GM18519 (cell line): Measurements from ENCODE around the gene CASTOR1.

Experiments used
- ATAC-seq: cut with Tn5 transposase; IDR thresholded peaks from one replicate; pipeline ENCODE4 v1.9.1; 2021; ENCODE audit warnings: mild to moderate bottlenecking, moderate library complexity; ENCODE audit not compliant: unreplicated experiment, low FRiP score

The CASTOR1 gene

DNA sequence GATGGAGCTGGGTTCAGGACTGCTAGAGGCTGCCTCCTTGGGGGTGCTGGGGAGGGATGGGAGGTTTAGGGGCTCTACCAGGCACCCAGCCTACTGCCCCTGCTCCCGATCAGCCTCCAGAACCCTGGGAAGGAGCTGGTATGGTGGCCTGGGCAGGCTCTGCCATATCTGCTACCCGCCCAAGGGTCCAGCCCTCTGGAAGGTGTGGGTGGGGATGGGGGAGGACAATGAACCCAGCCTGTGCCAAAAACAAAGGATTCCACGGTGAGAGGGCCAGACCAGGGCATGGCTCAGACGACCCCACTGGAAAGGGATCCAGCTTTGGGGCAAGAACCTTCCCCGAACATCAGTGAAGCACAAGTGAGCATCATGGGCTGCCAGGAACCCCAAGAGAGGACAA, 3.0 kb downstream of the CASTOR1 start:
- no peak for ATAC-seq

DNA sequence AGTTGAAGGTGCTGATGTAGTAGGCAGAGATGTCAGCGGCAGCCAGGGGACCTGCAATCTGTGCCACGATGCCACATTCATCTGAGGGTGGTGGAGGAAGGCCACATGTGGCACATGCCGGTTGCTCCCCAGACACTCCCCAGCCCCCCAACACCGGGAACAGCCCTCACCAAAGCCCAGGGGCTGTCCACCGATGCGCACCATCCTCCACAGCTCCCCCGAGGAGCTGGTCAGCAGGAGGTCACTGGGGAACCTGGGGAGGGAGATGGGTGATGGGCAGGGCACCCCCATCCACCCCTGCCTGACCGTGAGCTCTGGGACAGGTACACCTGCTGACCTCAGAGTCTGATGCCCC, 3.5 kb downstream of the CASTOR1 start:
- no peak for ATAC-seq

DNA sequence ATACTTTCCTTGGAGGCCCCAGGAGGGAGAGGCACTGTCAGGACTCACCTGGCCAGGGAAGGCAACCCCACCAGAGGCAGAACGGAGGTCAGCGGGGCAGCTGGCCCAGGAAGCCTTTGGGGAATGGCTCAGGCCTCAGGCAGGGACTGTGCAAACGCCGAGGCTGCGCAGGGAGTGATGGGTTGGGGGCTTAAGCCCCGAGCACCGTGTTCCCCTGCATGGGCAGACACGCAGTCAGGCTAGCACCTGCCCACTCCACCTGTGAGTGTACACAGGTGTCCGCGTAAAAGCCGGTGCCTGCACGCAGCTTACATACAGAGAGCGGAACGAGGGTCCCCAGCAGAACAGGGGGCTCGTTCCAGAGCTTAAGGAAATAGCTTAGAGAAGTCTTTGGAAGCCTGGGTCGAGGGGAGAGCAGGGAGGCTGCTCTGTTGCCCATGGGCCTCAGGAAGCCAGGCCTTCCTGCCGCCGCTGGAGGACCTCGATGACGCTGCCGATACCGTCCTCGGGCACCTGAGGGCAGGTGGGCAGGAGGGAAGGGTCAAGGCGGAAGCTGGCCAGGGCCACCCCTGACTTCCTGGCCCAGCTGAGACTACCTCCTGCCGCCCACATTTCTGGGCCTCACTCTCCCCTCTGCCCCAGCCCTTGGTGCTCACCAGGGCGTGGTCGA, 4.0 kb downstream of the CASTOR1 start:
- no peak for ATAC-seq

DNA sequence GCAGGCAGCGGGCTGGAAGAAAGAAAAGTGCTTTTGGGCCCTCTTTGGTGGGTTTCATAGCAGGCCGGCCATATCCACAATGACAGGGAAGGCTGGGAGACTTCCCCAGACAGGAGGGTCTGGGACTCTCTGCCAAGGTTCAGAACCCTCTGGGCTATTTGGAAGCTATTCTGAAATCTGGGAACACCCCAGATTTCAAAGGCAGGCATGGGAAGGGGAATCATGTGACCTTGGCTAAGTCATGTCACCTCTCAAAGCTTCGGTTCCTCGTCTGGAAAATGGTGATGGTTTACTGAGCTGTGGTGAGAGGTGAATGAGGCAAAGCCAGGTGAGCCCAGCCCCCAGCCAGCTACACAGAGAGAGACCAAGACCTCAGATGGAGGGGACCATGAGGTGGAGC, 4.6 kb downstream of the CASTOR1 start:
- ATAC-seq = no peak

DNA sequence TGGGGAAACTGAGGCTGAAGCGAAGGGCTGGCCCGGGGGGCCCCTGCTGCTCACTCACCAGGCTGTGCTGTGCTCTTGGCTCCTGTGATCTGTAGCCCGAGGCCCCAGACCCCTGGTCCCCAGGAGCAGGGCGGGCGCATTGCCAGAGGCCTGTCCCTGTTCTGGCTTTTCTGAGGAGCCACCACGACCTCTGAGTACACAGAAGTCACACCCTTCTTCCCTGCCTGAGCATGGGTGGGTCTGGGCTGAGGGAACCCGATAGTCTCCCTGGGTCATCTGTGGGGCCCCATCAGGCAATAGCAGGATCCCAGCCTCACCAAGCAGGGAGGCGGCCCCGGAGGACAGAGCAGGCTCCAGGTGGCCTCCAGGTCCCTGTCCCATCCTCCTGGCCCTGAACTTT, 5.1 kb downstream of the CASTOR1 start:
- no peak for ATAC-seq

DNA sequence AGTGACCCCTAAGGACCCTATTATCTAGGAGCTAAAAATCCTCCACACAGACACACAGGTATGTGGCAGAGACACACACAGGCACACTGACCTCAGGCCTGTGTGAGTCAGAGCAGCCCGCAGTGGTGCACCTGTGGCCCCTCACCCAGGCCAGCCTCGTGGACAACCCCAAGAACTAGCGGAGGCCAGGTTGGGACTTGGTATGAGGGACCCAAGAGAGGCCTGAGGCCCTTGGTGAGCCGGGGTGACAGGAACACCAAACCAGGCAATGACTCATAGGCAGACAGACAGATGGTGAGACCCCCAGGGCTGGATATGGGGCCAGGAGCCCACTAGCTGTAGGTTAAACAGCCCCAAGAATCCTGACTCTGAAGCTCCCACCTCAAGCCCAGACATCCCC, 6.0 kb downstream of the CASTOR1 start:
- ATAC-seq = no peak

DNA sequence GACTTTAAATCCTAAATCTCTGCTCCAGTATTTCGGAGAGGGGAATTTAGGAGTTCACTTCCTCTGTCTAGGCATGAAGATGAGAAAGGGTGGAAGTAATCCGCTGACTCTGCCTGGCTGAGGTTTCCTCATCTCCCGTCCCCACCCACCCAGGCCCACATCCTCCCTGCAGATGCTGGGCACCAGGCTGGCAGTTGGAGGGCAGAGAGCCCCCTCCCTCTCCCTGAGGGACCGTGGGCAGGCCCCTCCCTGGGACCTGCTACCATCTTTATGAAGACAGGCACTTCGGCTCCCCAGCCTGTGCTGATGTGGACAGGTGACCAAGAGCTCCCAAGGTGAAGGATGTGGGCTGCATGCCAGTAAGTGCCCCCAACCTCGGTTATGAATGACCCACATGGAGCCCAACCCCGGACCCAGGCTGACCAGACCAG, 6.7 kb downstream of the CASTOR1 start:
- ATAC-seq = no peak

DNA sequence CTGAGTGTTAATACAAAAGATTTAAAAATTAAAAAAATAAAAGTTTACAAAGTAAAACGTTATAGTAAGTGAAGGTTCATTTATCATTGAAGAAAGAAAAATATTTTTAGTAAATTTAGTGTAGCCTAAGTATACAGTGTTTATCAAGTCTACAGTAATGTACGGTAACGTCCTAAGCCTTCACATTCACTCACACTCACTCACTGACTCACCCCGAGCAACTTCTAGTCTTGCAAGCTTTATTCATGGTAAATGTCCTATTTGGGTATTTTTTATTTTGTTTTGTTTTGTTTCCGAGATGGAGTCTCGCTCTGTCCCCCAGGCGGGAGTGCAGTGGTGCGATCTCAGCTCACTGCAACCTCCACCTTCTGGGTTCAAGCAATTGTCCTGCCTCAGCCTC, 8.8 kb downstream of the CASTOR1 start:
- no peak for ATAC-seq

DNA sequence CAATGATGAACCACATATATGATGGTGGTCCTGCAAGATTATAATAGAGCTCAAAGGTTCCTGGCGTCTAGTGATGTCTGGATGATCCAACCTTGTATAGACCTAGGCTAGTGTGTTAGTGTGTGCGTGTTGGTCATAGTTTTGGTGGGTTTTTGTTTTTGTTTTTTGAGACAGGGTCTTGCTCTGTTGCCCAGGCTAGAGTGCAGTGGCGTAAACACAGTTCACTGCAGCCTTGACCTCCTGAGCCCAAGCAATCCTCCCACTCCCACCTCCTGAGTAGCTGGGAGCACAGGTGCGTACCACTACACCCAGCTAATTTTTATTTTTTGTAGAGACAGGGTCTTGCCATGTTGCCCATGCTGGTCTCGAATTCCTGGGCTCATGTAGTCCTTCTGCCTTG, 9.4 kb downstream of the CASTOR1 start:
- ATAC-seq = no peak

DNA sequence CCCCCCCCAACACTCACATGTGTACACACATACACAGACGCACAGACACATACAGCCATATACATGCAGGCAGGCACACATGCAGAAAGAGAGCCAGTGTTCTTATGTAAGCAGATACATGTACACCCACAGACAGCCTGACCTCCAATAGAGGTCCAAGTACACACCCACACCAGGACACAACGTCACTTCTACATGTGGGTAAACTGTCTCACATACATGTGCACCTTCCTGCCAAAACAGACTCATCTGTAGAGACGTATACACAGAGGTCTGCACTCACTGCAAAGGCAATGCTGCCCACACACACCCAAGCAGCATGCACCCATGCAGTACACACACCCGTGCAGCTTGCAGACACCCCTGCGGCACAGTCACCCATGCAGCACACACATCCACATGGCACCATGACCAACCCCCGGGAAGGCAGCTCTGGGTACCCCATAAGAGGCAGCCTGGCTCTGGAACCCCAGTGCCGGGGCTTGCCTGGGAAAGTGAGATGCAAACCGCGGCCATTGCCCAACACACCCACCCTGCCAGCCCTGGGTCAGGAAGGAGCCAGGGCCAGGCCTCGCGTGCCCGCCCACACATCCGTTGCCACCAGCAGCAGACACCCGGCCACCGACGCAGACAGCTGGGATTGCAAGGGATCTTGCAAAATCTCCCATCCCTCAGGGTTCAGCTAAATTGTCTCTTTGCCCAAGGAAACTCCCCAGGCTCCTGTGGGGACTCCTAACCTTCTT, 10.1 kb downstream of the CASTOR1 start:
- no peak for ATAC-seq

DNA sequence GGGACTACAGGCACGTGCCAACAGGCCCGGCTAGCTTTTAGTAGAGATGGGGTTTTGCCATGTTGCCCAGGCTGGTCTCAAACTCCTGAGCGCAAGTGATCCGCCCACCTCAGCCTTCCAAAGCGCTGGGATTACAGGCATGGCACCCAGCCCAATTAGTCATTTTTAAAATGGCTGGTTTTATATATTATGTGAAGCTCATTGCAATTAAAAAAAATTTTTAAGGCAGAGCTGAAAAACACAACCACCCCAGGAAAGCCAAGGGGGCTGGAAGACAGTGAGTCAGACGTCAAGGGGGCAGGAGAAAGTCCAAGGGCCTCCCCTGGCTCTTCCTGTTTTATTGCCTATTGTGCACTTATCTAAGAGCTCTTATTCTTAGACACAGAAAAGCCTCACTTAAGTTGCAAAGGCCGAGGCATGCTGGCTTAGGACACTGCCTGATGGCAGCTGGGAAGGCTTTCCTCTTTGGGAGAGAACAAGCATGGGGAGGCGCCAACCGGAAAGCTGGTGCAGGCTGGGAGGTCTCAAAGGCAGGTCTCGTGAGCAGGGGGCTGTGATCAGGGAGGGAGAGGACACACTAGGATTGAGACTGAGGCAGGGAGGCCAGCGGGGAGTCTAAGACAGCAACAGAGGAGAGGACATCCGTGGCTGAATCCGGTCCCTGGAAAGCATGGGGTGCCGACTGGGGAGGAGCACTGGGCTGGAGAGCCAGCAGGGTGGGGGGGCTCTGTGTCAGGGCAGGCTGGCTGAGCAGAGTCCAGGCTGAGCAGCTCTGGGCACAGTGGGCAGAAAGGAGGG, 11.6 kb downstream of the CASTOR1 start:
- no peak for ATAC-seq

DNA sequence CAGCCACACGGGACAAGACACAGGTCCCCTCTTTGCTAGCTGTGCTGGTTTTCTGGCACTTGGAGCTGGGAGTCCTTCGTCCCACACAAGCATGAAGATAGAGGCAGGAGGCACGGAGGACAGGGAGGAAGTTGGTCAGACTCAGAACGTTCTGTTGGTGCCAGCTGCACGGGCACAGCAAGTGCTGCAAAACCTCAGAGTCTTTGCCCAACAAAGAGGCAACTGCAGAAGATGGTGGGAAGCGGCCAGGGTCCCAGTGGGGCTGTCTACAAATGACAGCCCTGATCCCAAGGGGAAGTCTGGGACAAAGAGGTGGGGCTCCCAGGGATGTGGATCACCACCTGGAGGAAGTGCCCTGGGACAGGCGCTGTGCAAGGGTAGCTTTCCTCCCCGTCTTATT, 13.3 kb downstream of the CASTOR1 start:
- ATAC-seq = no peak

DNA sequence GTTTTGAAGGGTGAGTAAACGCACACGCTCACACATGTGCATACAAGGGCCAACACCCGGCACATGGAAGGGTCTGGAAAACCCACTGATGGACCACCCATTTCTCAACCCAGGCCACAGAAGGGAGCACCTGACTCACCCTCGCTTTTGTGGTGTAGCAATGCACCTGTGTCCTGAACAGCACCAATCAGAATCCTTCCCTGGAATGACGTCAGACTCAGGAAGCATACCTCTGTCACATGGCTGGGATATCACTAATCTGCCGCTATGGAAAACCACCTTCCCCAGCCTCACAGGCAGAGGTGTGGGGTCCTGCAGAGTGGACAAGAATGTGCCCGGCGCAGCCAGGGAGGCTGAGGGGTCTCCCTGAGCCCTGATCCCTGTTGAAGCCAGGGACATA, 13.7 kb downstream of the CASTOR1 start:
- ATAC-seq = no peak

DNA sequence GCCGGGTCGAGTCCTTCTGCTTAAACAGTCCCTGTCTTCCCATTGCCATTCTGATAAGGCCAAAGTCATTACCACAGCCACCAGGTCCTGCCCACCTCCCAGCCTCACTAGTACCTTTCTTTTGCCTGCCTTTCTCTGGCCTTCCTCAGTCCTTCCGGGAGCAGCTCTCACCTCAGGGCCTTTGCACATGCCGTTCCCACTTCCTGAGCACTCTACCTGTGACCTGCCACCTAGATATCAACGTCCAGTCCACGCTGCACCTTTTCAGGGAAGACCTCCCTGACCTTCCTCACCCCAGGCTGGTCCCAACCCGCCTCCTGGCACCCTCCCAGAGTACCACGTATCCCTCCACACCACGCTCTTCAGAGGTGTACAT, 14.9 kb downstream of the CASTOR1 start:
- ATAC-seq = no peak

DNA sequence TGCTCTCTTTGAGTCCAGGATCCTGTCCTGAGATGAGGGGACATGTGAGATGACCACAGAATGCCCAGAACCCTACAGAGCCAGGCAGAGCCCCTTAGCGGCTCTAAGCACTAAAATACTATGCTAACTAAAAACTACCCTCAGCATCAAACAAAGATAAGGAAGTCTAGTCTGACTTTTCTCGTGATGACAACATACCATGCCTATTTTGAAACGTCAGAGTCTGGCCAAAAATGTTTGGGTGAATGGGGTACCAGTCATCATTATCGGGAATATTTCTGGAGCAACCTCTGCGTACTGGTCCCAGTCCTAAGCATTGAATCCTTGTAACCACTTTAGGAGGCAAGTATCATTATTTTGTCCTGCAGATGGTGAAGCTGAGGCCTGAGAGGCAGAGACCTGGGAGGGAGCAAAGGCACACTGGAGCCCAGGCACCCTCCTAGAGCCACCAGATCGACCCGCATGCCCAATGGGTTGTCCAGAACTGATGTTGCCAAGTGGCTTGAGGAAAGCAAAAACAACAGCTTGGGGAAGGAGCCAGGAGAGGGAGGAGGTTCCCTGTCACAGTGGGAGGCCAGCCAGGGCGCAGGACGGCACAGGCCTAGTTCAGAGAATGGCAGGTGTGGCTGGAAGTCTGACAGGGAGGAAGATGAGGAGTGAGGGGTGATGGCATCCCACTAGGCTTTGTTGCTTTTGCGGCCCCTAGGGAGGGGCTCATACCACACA, 15.4 kb downstream of the CASTOR1 start:
- ATAC-seq = no peak

DNA sequence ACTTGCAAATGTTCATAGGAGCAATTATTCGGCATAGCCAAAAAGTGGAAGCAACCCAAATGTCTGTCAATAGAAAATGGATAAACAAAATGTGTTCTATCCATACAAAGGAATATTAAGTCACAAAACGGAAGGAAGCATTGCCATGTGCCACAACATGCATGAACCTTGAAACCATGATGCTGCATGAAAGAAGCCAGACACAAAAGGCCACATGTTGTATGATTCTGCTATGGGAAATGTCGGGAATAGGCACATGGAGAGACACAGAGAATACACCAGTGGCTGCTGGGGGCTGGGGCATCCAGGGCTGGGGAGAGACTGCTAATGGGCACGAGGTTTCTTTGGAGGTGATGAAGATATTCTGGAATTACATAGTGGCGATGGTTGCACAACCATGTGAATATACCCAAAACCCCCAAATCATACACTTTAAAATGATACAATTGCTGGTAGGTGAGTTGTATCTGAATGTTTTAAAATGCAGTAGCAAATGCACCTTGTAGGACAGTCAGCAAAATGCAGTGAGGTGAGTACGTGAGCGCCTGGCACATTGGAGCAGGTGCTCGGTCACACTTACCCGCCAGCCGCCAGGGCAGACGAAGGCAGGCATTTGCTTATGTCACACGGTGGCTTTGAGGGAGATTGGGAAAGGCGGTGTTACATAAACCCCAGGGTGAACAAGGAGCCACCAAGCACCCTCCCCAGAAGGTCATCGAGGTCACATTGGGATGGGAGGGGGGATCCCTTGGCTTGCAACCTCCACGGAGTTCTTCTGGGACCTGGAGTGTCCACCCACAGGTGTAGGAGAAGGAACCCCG, 16.3 kb downstream of the CASTOR1 start:
- no peak for ATAC-seq

DNA sequence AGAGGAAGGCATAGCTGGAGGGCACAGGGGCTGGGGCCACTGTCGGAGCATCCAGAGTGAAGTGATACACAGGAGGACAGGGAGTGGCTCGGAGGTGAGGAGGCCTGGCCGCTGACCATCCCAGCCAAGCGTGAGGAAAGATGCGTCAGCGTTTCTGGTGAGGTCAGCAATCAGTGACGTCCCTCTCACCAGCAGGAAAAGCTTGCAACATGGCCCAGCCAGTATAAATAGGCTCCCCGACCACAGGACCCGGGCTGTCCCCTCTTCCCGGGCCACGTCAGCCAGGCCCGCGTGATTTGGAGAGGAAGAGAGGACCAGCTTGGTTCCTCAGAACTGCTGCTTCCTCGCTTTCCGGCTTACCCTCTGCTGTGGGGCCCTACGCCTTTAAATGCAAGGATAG, 18.5 kb downstream of the CASTOR1 start:
- ATAC-seq = no peak

DNA sequence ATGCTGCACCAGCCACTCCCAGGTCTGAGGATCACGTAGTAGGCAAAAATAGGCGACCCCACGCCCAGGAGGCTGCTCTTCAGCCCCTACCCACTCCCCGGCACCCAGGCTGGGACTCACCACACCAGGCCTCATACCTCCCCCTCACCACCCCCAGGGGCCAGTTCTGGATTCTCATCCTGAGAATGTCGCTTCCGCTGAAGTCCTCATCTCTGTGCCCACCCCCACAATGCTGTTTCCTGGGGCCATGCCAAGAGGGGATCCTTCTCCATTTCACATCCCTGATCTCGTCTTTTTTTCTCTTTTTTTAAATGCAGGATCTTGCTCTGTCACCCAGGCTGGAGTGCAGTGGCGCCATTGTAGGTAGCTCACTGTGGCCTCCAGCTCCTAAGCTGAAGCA, 21.0 kb downstream of the CASTOR1 start:
- ATAC-seq = no peak

DNA sequence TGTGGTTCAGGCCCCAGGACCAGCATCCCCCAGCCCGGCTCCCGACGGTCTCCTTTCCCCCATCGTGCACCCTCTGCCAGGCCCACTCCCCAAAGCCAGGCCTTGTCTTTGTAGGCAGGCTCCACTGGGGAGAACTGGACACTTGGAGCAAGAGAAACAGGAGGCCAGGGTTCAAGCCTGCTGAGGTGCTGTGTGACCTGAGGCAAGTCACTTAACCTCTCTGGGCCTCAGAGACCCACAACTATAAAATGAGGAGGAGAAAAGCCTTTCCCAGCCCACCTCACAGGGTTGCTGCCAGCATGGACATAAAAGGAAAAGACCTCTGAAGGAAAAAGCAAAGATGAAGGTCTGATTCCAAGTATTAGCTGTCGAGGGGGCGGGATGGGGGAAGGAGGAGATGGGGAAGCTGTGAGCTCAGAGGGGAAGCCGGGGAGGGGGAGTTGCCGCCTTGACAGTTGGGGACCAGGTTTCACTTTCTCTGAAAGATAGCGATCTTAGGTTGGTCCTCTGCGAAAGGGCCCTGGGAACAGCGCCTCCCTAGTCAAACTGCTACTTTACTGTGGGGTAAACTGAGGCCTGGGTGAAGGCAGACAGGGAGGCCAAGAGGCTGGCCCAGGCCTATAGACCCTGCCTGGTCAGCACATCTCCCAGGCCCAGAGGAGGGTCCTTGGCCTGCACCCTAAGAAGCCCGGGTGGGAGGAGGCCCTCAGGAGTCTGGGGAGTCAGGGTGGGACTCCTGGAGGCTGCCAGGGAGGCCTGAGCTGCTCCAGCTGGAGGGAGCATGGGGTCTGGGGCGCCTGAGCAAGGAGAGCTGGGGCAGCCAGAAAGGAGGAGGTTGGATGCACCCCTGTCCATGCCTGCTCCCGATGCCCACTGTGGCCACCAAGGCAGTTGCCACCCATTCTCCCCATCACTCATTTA, 21.7 kb downstream of the CASTOR1 start:
- no peak for ATAC-seq
